CD4-positive, alpha-beta T cell (primary cell): ENCODE results near the gene PHF21B. TPM values are rescaled to one million over a fixed set of nuclear protein-coding genes. Genes with fewer than 3 reads are reported as not detected.

Experiments
- ATAC-seq: fragments of 200-7000 bp; cut with Tn5 transposase; one replicate; pipeline ENCODE4 v1.10.0; 2022; ENCODE audit warnings: mild to moderate bottlenecking; ENCODE audit not compliant: poor library complexity
- CTCF ChIA-PET: fragments of 350-600 bp; sonication (Branson Sonifier 250); formaldehyde crosslinking; loops from one replicate; lab custom pipeline; 2021; ENCODE audit warnings: antibody characterized with exemption, inconsistent platforms; lab: Charles Lee
- POLR2A ChIA-PET: fragments of 350-600 bp; sonication (Branson Sonifier 250); formaldehyde crosslinking; loops from one replicate; lab custom pipeline; 2021; ENCODE audit warnings: antibody characterized with exemption, inconsistent platforms; lab: Charles Lee
- DNase-seq, 14 experiments: peaks; one replicate each; pipeline ENCODE4 v3.0.0-alpha.2; 2013 to 2020; ENCODE audit warnings: mixed read lengths in 2 of 14
- H3K27ac ChIP-seq, 2 donors: one replicate each; pipeline versions ENCODE4 v1.5.1 to v1.7.0; 2013; ENCODE audit warnings: low read length in 2 of 2, low read depth in 1 of 2, mild to moderate bottlenecking in 1 of 2
- H3K27me3 ChIP-seq, 2 experiments: 1 replicate in 1 of 2; 2 replicates in 1 of 2; pipeline versions ENCODE4 v1.6.1 to v1.7.0; 2013; ENCODE audit warnings: low read length in 2 of 2, control low read depth in 1 of 2, mild to moderate bottlenecking in 1 of 2, moderate library complexity in 1 of 2; ENCODE audit not compliant: insufficient read depth in 2 of 2, control insufficient read depth in 1 of 2
- H3K36me3 ChIP-seq: one replicate; pipeline ENCODE4 v1.6.1; 2013; ENCODE audit warnings: low read length, control low read depth; ENCODE audit not compliant: insufficient read depth
- H3K4me1 ChIP-seq: one replicate; pipeline ENCODE4 v1.6.1; 2013; ENCODE audit warnings: low read length, control low read depth; ENCODE audit not compliant: insufficient read depth
- H3K4me3 ChIP-seq: one replicate; pipeline ENCODE4 v1.5.1; 2013; ENCODE audit warnings: mild to moderate bottlenecking, low read length, moderate library complexity
- H3K9me3 ChIP-seq, 2 experiments: 1 replicate in 1 of 2; 2 replicates in 1 of 2; pipeline versions ENCODE4 v1.6.1 to v1.7.0; 2013; ENCODE audit warnings: low read length in 2 of 2, mild to moderate bottlenecking in 2 of 2, control low read depth in 1 of 2, moderate library complexity in 1 of 2; ENCODE audit not compliant: control insufficient read depth in 1 of 2, insufficient read depth in 1 of 2
- H3K27ac Mint-ChIP-seq: one replicate; pipeline ENCODE4 v1.8.0; 2020; ENCODE audit warnings: mixed read lengths
- H3K27me3 Mint-ChIP-seq: one replicate; pipeline ENCODE4 v1.8.0; 2021; ENCODE audit warnings: mixed read lengths
- H3K36me3 Mint-ChIP-seq: one replicate; pipeline ENCODE4 v1.8.0; 2021; ENCODE audit warnings: low read depth, mixed read lengths
- H3K4me1 Mint-ChIP-seq: one replicate; pipeline ENCODE4 v1.8.0; 2021; ENCODE audit warnings: low read depth, mixed read lengths
- H3K4me3 Mint-ChIP-seq: one replicate; pipeline ENCODE4 v1.8.0; 2020; ENCODE audit warnings: mild to moderate bottlenecking, mixed read lengths
- H3K9me3 Mint-ChIP-seq: one replicate; pipeline ENCODE4 v1.8.0; 2020; ENCODE audit warnings: mixed read lengths
- CTCF ChIP-seq: fragments of 200-600 bp; IDR thresholded peaks from one replicate; pipeline ENCODE4 v1.8.0; 2022; ENCODE audit warnings: antibody characterized with exemption, mild to moderate bottlenecking
- intact Hi-C, 2 experiments: fragments of 100-400 bp; cut with DNase I in 1 of 2; cut with micrococcal nuclease in 1 of 2; formaldehyde crosslinking; loops; one replicate each; pipeline versions ENCODE4 v1.15.1 to v1.9.0; 2023 to 2025; cut with DNase I, micrococcal nuclease
- total RNA-seq, 174 experiments: library from RNA in 2 of 174; stranded (reverse) in 2 of 174; gene quantifications; one replicate each; pipeline ENCODE4 v1.2.3 and lab custom pipeline; 2021 to 2026

PHF21B gene
- total RNA-seq, 2 experiments from 2014 or later = not detected

- no peaks in the 10 kb centered on the region for H3K36me3 Mint-ChIP-seq
- ChIA-PET POLR2A (no interaction called here), CTCF (no interaction called here)
- H3K9me3 Mint-ChIP-seq = no peaks in the 10 kb centered on the region
- Histone ChIP-seq H3K27me3 (no peaks in the 10 kb centered on the region), H3K9me3 (peaks cover 0 to 6% of the 10 kb centered on the region in 2 experiments), H3K36me3 (no peaks in the 10 kb centered on the region), H3K4me3 (no peak overlapping the region), H3K4me1 (no peaks in the 10 kb centered on the region), H3K27ac (no peak overlapping the region)
- no peaks in the 10 kb centered on the region for H3K4me1 Mint-ChIP-seq
- intact Hi-C loops = no loop called here
- peaks cover 5% of the 10 kb centered on the region for H3K27me3 Mint-ChIP-seq
- TF ChIP-seq CTCF = no peak
- no peak overlapping the region for H3K27ac Mint-ChIP-seq
- no peak for DNase-seq
- ATAC-seq = no peak
- no peak overlapping the region for H3K4me3 Mint-ChIP-seq
These were observed 68.6 kb downstream of the PHF21B start for GRCh38 chr22:44941207-44941606.

- H3K36me3 ChIP-seq = no peaks in the 10 kb centered on the region
- H3K4me1 Mint-ChIP-seq = no peaks in the 10 kb centered on the region
- H3K27me3 Mint-ChIP-seq = peaks cover 4% of the 10 kb centered on the region
- POLR2A ChIA-PET = no interaction called here
- peaks cover 0 to 6% of the 10 kb centered on the region in 2 experiments for H3K9me3 ChIP-seq
- no peak overlapping the region for H3K4me3 Mint-ChIP-seq
- no peak overlapping the region for H3K27ac ChIP-seq
- ATAC-seq (no peak), DNase-seq (no peak)
- intact Hi-C loops = no loop called here
- no peaks in the 10 kb centered on the region for H3K36me3 Mint-ChIP-seq
- H3K4me3 ChIP-seq = no peak overlapping the region
- H3K27me3 ChIP-seq = no peaks in the 10 kb centered on the region
- CTCF ChIA-PET = no interaction called here
- no peaks in the 10 kb centered on the region for H3K4me1 ChIP-seq
- no peak for TF ChIP-seq CTCF
- no peak overlapping the region for H3K27ac Mint-ChIP-seq
- no peaks in the 10 kb centered on the region for H3K9me3 Mint-ChIP-seq
These were observed 69.7 kb downstream of the PHF21B start for GRCh38 chr22:44940130-44940529.

GRCh38 chr22:44939451-44939850, 70.4 kb downstream of the PHF21B start:
- CTCF ChIA-PET = no interaction called here
- no peak overlapping the region for H3K27ac ChIP-seq
- no peak overlapping the region for H3K4me3 Mint-ChIP-seq
- H3K9me3 Mint-ChIP-seq = no peaks in the 10 kb centered on the region
- TF ChIP-seq CTCF = no peak
- POLR2A ChIA-PET = no interaction called here
- H3K4me1 ChIP-seq = no peaks in the 10 kb centered on the region
- no peaks in the 10 kb centered on the region for H3K4me1 Mint-ChIP-seq
- intact Hi-C loops = no loop called here
- DNase-seq = no peak
- H3K9me3 ChIP-seq = peaks cover 0 to 6% of the 10 kb centered on the region in 2 experiments
- peaks cover 4% of the 10 kb centered on the region for H3K27me3 Mint-ChIP-seq
- no peak overlapping the region for H3K4me3 ChIP-seq
- H3K36me3 Mint-ChIP-seq = no peaks in the 10 kb centered on the region
- no peak for ATAC-seq
- H3K27ac Mint-ChIP-seq = no peak overlapping the region
- H3K27me3 ChIP-seq = no peaks in the 10 kb centered on the region
- no peaks in the 10 kb centered on the region for H3K36me3 ChIP-seq
